GM12878 (cell line): Measurements from ENCODE around the gene POLD1. TPM values are rescaled to one million over a fixed set of nuclear protein-coding genes. Genes with fewer than 3 reads are reported as not detected.

Experiments used
- CBX3 ChIP-seq: fragments of 200-600 bp; sonication (generic); IDR thresholded peaks from 2 replicates; pipeline ENCODE4 v1.6.1; 2016; ENCODE audit warnings: low read depth, borderline replicate concordance
- CEBPZ ChIP-seq: fragments of 150-350 bp; IDR thresholded peaks from 2 replicates; pipeline ENCODE4 v1.6.1; 2016; ENCODE audit warnings: low read depth, low read length
- EGR1 ChIP-seq, 2 experiments: IDR thresholded peaks; 1 replicate in 1 of 2; 2 replicates in 1 of 2; pipeline ENCODE4 v1.6.1; 2011 to 2012; ENCODE audit warnings: low read depth in 2 of 2, low read length in 2 of 2, borderline replicate concordance in 1 of 2, mild to moderate bottlenecking in 1 of 2, moderate library complexity in 1 of 2
- ELK1 ChIP-seq: IDR thresholded peaks from 2 replicates; pipeline ENCODE4 v1.6.1; 2012; ENCODE audit warnings: low read depth, low read length, improper control_type of control experiment
- GATAD2B ChIP-seq: fragments of 450-650 bp; conservative IDR thresholded peaks from 2 replicates; pipeline ENCODE4 v1.6.1; 2017; ENCODE audit warnings: low read depth, mild to moderate bottlenecking, moderate library complexity
- MYC ChIP-seq: IDR thresholded peaks from 2 replicates; pipeline ENCODE4 v1.6.1; 2011; ENCODE audit warnings: mild to moderate bottlenecking, low read length, moderate library complexity, inconsistent platforms; ENCODE audit not compliant: insufficient read depth, insufficient replicate concordance, insufficient read length, severe bottlenecking
- NR2C2 ChIP-seq: IDR thresholded peaks from 2 replicates; pipeline ENCODE4 v1.6.1; 2011; ENCODE audit warnings: borderline replicate concordance, low read depth; ENCODE audit not compliant: control insufficient read depth, insufficient read length
- RAD21 ChIP-seq: IDR thresholded peaks from 2 replicates; pipeline ENCODE4 v1.6.1; 2011; ENCODE audit warnings: mild to moderate bottlenecking, low read depth, low read length, moderate library complexity; ENCODE audit not compliant: insufficient read depth
- RCOR1 ChIP-seq: conservative IDR thresholded peaks from 2 replicates; pipeline ENCODE4 v1.6.1; 2012; ENCODE audit warnings: low read depth, low read length, improper control_type of control experiment
- SRF ChIP-seq, 2 experiments: IDR thresholded peaks; 2 replicates each; pipeline ENCODE4 v1.6.1; 2011; ENCODE audit warnings: low read depth in 2 of 2, low read length in 2 of 2, mild to moderate bottlenecking in 1 of 2, moderate library complexity in 1 of 2
- SUPT20H ChIP-seq: IDR thresholded peaks from 2 replicates; pipeline ENCODE4 v1.6.1; 2011; ENCODE audit warnings: low read depth, mild to moderate bottlenecking, low read length, moderate library complexity, borderline replicate concordance; ENCODE audit not compliant: control insufficient read depth
- YY1 ChIP-seq: IDR thresholded peaks from 2 replicates; pipeline ENCODE4 v1.6.1; 2011; ENCODE audit warnings: low read depth, mild to moderate bottlenecking, low read length
- ZBTB33 ChIP-seq: fragments of 450-650 bp; IDR thresholded peaks from 2 replicates; pipeline ENCODE4 v1.6.1; 2017; ENCODE audit warnings: mild to moderate bottlenecking
- ZNF687 ChIP-seq: fragments of 450-650 bp; IDR thresholded peaks from 2 replicates; pipeline ENCODE4 v1.6.1; 2017; ENCODE audit warnings: mild to moderate bottlenecking, moderate library complexity
- polyA plus RNA-seq, 11 experiments: library from polyadenylated mRNA; depleted of rRNA in 4 of 11; unstranded in 6 of 11; stranded (reverse) in 5 of 11; fragments of >200 nt; fragmentation: Nextera tagmentation in 4 of 11; fragmentation: Illumina TruSeq in 1 of 11; extraction: Ambion mirVana in 4 of 11; extraction: Trizol in 1 of 11; gene quantifications; 1 replicate in 1 of 11; 2 replicates in 10 of 11; pipeline versions ENCODE4 v1.2.1 to v1.2.3, GENCODE V29; 2011 to 2016; ENCODE audit warnings: inconsistent platforms in 2 of 11, missing spikeins in 2 of 11, low read depth in 1 of 11
- total RNA-seq, 4 experiments: library from RNA; depleted of rRNA in 3 of 4; stranded (reverse); fragments of >200 nt in 3 of 4; fragmentation: Illumina TruSeq in 1 of 4; extraction: Trizol in 1 of 4; gene quantifications; 2 replicates each; pipeline versions ENCODE4 v1.2.1 to v1.2.3, GENCODE V29; 2013 to 2021

POLD1 gene
- total and polyA plus RNA-seq, 10 of the 15 experiments (the other 5 are each of a cell fraction or from before 2014, with no cell fraction given), result 0.76 to 165 (median 63.4) TPM

- no peak for TF ChIP-seq ZBTB33
- no peak for TF ChIP-seq CEBPZ
- no peak for TF ChIP-seq GATAD2B
- peak; percentile 47 for TF ChIP-seq NR2C2
- no peak for TF ChIP-seq MYC
- TF ChIP-seq EGR1 (IDR thresholded peaks at IDR 0.05; ENCODE audit: borderline replicate concordance in 1 of 2, low read depth in 2 of 2, low read length in 2 of 2), result peak; percentile 46 to 84
- 0 out of 2 replicates have a peak, but pooled peaks have one; percentile 29 for TF ChIP-seq ELK1
- no peak for TF ChIP-seq RAD21
- no peak for TF ChIP-seq YY1
- TF ChIP-seq CBX3, result no peak
- TF ChIP-seq SUPT20H, result no peak
- no peak for TF ChIP-seq RCOR1
- TF ChIP-seq ZNF687, result no peak
- TF ChIP-seq SRF (IDR thresholded peaks at IDR 0.05; ENCODE audit: low read depth in 2 of 2, low read length in 2 of 2), result peak; percentile 93 to 95
Observed at GRCh38 chr19:50383852-50384684, at the start of gene POLD1 (continued).
